A549 (cell line): ENCODE data around the gene TNFAIP3. TPM values are rescaled to one million over a fixed set of nuclear protein-coding genes. Genes with fewer than 3 reads are reported as not detected.

Experiments used
- ATAC-seq, 2 experiments: fragments of 200-7000 bp in 1 of 2; fragments of >200 bp in 1 of 2; cut with Nextera tagmentation in 1 of 2; cut with Tn5 transposase in 1 of 2; 3 replicates each; pipeline versions ENCODE4 v1.8.0 to v1.9.1; 2018 to 2020; ENCODE audit warnings: mild to moderate bottlenecking in 1 of 2, moderate library complexity in 1 of 2
- CTCF ChIA-PET: fragments of 300-600 bp; sonication (Branson Sonifier 250); formaldehyde crosslinking; extraction: SDS; loops from one replicate; lab custom pipeline; 2021; ENCODE audit warnings: antibody characterized with exemption, inconsistent platforms; lab: Yijun Ruan, JAX
- POLR2A ChIA-PET: fragments of 350-600 bp; formaldehyde crosslinking; extraction: SDS; loops from one replicate; lab custom pipeline; 2021; ENCODE audit warnings: antibody characterized with exemption, inconsistent platforms; lab: Yijun Ruan, JAX
- DNase-seq, 2 experiments: peaks; one replicate each; pipeline versions ENCODE4 v3.0.0 to v3.0.0-alpha.2; 2011 to 2016; ENCODE audit warnings: low read depth in 1 of 2, low spot score in 1 of 2
- FAIRE-seq: peaks from 2 replicates; lab custom pipeline; 2011; peaks lifted over from hg19 to GRCh38; lab: Jason Lieb, UNC
- H3K27ac ChIP-seq, 2 experiments: fragments of >200 bp; sonication (Bioruptor Twin); formaldehyde crosslinking; 3 replicates each; pipeline ENCODE4 v1.5.1; 2016 to 2017
- H3K4me1 ChIP-seq: fragments of >200 bp; sonication (Bioruptor Twin); formaldehyde crosslinking; 3 replicates; pipeline ENCODE4 v1.6.1; 2016
- H3K4me2 ChIP-seq: fragments of >200 bp; sonication (Bioruptor Twin); formaldehyde crosslinking; 3 replicates; pipeline ENCODE4 v1.6.1; 2016
- H3K4me3 ChIP-seq: fragments of >200 bp; sonication (Bioruptor Twin); formaldehyde crosslinking; 3 replicates; pipeline ENCODE4 v1.5.1; 2016
- H3K9me3 ChIP-seq: fragments of >200 bp; sonication (Bioruptor Twin); formaldehyde crosslinking; 3 replicates; pipeline ENCODE4 v1.6.1; 2016
- ATOH8 ChIP-seq: fragments of 250-450 bp; sonication (Bioruptor Pico); IDR thresholded peaks from 2 replicates; pipeline ENCODE4 v1.5.0; 2020; ENCODE audit warnings: low read depth, mild to moderate bottlenecking, moderate library complexity
- BCL3 ChIP-seq: fragments of >200 bp; sonication (Bioruptor Twin); formaldehyde crosslinking; IDR thresholded peaks from 3 replicates; pipeline ENCODE4 v1.6.1; 2016
- BHLHE40 ChIP-seq: IDR thresholded peaks from 2 replicates; pipeline ENCODE4 v1.6.1; 2012; ENCODE audit warnings: low read depth, low read length, inconsistent platforms
- CBX8 ChIP-seq: fragments of 200-600 bp; sonication (generic); IDR thresholded peaks from 2 replicates; pipeline ENCODE4 v1.6.1; 2016
- CHD2 ChIP-seq: fragments of 150-350 bp; IDR thresholded peaks from 2 replicates; pipeline ENCODE4 v1.6.1; 2014; ENCODE audit warnings: low read length; ENCODE audit not compliant: partially characterized antibody
- CTCF ChIP-seq: fragments of >200 bp; sonication (Bioruptor Twin); formaldehyde crosslinking; IDR thresholded peaks from 3 replicates; pipeline ENCODE4 v1.5.1; 2016
- E2F6 ChIP-seq: IDR thresholded peaks from 2 replicates; pipeline ENCODE4 v1.6.1; 2012; ENCODE audit warnings: low read depth, borderline replicate concordance
- EHF ChIP-seq: fragments of 250-450 bp; sonication (Bioruptor Pico); IDR thresholded peaks from 2 replicates; pipeline ENCODE4 v1.5.0; 2020; ENCODE audit warnings: mild to moderate bottlenecking
- EP300 ChIP-seq, 2 experiments: fragments of >200 bp; sonication (Bioruptor Twin); formaldehyde crosslinking; IDR thresholded peaks; 2 replicates in 1 of 2; 3 replicates in 1 of 2; pipeline ENCODE4 v1.6.1; 2016 to 2017
- FOSL2 ChIP-seq, 2 experiments: fragments of 450-650 bp in 1 of 2; fragments of >200 bp in 1 of 2; sonication (Bioruptor Twin) in 1 of 2; formaldehyde crosslinking; IDR thresholded peaks; 2 replicates each; pipeline versions ENCODE4 v1.5.0 to v1.6.1; 2016 to 2020; ENCODE audit warnings: mild to moderate bottlenecking in 1 of 2, moderate library complexity in 1 of 2
- GATA3 ChIP-seq: IDR thresholded peaks from 2 replicates; pipeline ENCODE4 v1.6.1; 2012; ENCODE audit warnings: borderline replicate concordance
- HEYL ChIP-seq: fragments of 250-450 bp; sonication (Bioruptor Pico); IDR thresholded peaks from 2 replicates; pipeline ENCODE4 v1.8.0; 2021; ENCODE audit warnings: mild to moderate bottlenecking, moderate library complexity
- HOXB5 ChIP-seq: fragments of 250-450 bp; sonication (Bioruptor Pico); IDR thresholded peaks from 2 replicates; pipeline ENCODE4 v1.5.0; 2020; ENCODE audit warnings: mild to moderate bottlenecking, moderate library complexity
- JUN ChIP-seq, 2 experiments: fragments of >200 bp; sonication (Bioruptor Twin); formaldehyde crosslinking; IDR thresholded peaks; 2 replicates in 1 of 2; 3 replicates in 1 of 2; pipeline ENCODE4 v1.6.1; 2016 to 2017
- MAX ChIP-seq: IDR thresholded peaks from 2 replicates; pipeline ENCODE4 v1.6.1; 2012
- MAZ ChIP-seq: fragments of 150-350 bp; IDR thresholded peaks from 2 replicates; pipeline ENCODE4 v1.6.1; 2014; ENCODE audit warnings: antibody characterized with exemption, low read depth, low read length, borderline replicate concordance
- MYC ChIP-seq: IDR thresholded peaks from 2 replicates; pipeline ENCODE4 v1.6.1; 2012; ENCODE audit warnings: mild to moderate bottlenecking, inconsistent platforms, low read length, improper control_type of control experiment, borderline replicate concordance
- NFE2L2 ChIP-seq: fragments of 150-350 bp; conservative IDR thresholded peaks from 2 replicates; pipeline ENCODE4 v1.6.1; 2014; ENCODE audit warnings: low read length
- NPAS2 ChIP-seq: fragments of 250-450 bp; sonication (Bioruptor Pico); IDR thresholded peaks from 2 replicates; pipeline ENCODE4 v1.8.0; 2022; ENCODE audit warnings: mild to moderate bottlenecking, moderate library complexity, borderline replicate concordance
- PBX3 ChIP-seq: IDR thresholded peaks from 2 replicates; pipeline ENCODE4 v1.6.1; 2012
- POLR2A ChIP-seq: IDR thresholded peaks from 2 replicates; pipeline ENCODE4 v1.6.1; 2012; ENCODE audit warnings: mild to moderate bottlenecking, low read length
- POLR2AphosphoS2 ChIP-seq: conservative IDR thresholded peaks from 2 replicates; pipeline ENCODE4 v1.6.1; 2012; ENCODE audit warnings: low read length, improper control_type of control experiment, inconsistent platforms
- RFX5 ChIP-seq: fragments of 450-650 bp; IDR thresholded peaks from 2 replicates; pipeline ENCODE4 v1.7.1; 2014; ENCODE audit warnings: antibody characterized with exemption, mild to moderate bottlenecking, moderate library complexity
- RNF2 ChIP-seq: fragments of 200-600 bp; sonication (generic); IDR thresholded peaks from 2 replicates; pipeline ENCODE4 v1.6.1; 2016; ENCODE audit warnings: low read depth, mild to moderate bottlenecking, antibody characterized with exemption, moderate library complexity, borderline replicate concordance
- TFCP2L1 ChIP-seq: fragments of 250-450 bp; sonication (Bioruptor Pico); IDR thresholded peaks from 2 replicates; pipeline ENCODE4 v1.5.0; 2021; ENCODE audit warnings: mild to moderate bottlenecking
- ZC3H11A ChIP-seq: fragments of 450-650 bp; IDR thresholded peaks from 2 replicates; pipeline ENCODE4 v1.6.1; 2014; ENCODE audit warnings: antibody characterized with exemption, mild to moderate bottlenecking
- ZFP36 ChIP-seq: fragments of 450-650 bp; IDR thresholded peaks from 2 replicates; pipeline ENCODE4 v1.6.1; 2014; ENCODE audit warnings: borderline replicate concordance; ENCODE audit not compliant: partially characterized antibody
- WGBS: methylation state at CpG from one replicate; pipeline ENCODE4 v1.1.6; 2017; ENCODE audit errors: missing lambda C conversion rate; 5-methylcytosine and 5-hydroxymethylcytosine counted together
- polyA plus RNA-seq, 4 experiments: library from polyadenylated mRNA; depleted of rRNA in 3 of 4; stranded (reverse); fragments of >200 nt; fragmentation: RNase III in 1 of 4; extraction: RNeasy Plus Mini Kit Qiagen cat#74134 plus additional on column Dnase treatment in 1 of 4; gene quantifications; 2 replicates in 3 of 4; 3 replicates in 1 of 4; pipeline ENCODE4 v1.2.3, GENCODE V29; 2011 to 2017

Gene TNFAIP3
- polyA plus RNA-seq, 2 of the 4 experiments (the other 2 are of a cell fraction): 2.7 to 8.5 TPM

GRCh38 chr6:137912813-137913212 lies 45.8 kb downstream of the TNFAIP3 start (continued):
- TF ChIP-seq RFX5 (no peak), BHLHE40 (no peak)

GRCh38 chr6:137913434-137913833 lies 46.4 kb downstream of the TNFAIP3 start:
- no peak overlapping the region for H3K4me2 ChIP-seq
- 15% methylated on average over 3 of the region's 3 CpGs for WGBS
- TF ChIP-seq NPAS2 (CRISPR knock-in tag) (no peak), MYC (no peak), RNF2 (no peak), MAZ (no peak), CTCF (no peak), HEYL (no peak), CBX8 (no peak), FOSL2 (IDR thresholded peaks at IDR 0.05) (no peak), FOSL2 (CRISPR knock-in tag; IDR thresholded peaks at IDR 0.05) (no peak), ZC3H11A (no peak), BCL3 (no peak), POLR2AphosphoS2 (no peak), ATOH8 (no peak), EHF (no peak), RFX5 (no peak), E2F6 (no peak), JUN (IDR thresholded peaks at IDR 0.05) (no peak), EP300 (IDR thresholded peaks at IDR 0.05) (no peak), GATA3 (no peak), CHD2 (no peak)
- H3K4me1 ChIP-seq: no peaks in the 10 kb centered on the region
- H3K4me3 ChIP-seq: no peak overlapping the region
- no peak overlapping the region for H3K27ac ChIP-seq
- ChIA-PET CTCF (interaction anchor here (1.1 kb wide), 1 partner anchor 32 kb away, joined by 3 read pairs; no protein-coding TSS in a partner anchor), POLR2A (no interaction called here)
- FAIRE-seq (no peak), DNase-seq (no peak), ATAC-seq (no peak)
- peaks cover 8% of the 10 kb centered on the region; the same call in 1 of the 3 replicates for H3K9me3 ChIP-seq

GRCh38 chr6:137913996-137914529 lies 47.0 kb downstream of the TNFAIP3 start:
- DNase-seq: no peak
- no peaks in the 10 kb centered on the region for H3K4me1 ChIP-seq
- ChIA-PET POLR2A (no interaction called here), CTCF (no interaction called here)
- no peak overlapping the region for H3K27ac ChIP-seq
- no peak overlapping the region for H3K4me3 ChIP-seq
- no peak for FAIRE-seq
- ATAC-seq: no peak
- no peak overlapping the region for H3K4me2 ChIP-seq
- H3K9me3 ChIP-seq: peaks cover 8% of the 10 kb centered on the region; the same call in 1 of the 3 replicates
- no peak for TF ChIP-seq PBX3
- TF ChIP-seq MYC: no peak
- no peak for TF ChIP-seq ZFP36
- no peak for TF ChIP-seq BCL3
- TF ChIP-seq NFE2L2: no peak
- no peak for TF ChIP-seq CHD2
- no peak for TF ChIP-seq POLR2A
- TF ChIP-seq EHF: no peak
- TF ChIP-seq MAX: no peak
- TF ChIP-seq HOXB5 (CRISPR knock-in tag): no peak
- no peak for TF ChIP-seq TFCP2L1 (CRISPR knock-in tag)
- TF ChIP-seq CTCF: no peak
- TF ChIP-seq BHLHE40: no peak
